Breast epithelium (tissue), 4 donors: ENCODE data around the gene H6PD. TPM values are rescaled to one million over a fixed set of nuclear protein-coding genes. Genes with fewer than 3 reads are reported as not detected.

ENCODE experiments used
- DNase-seq, 2 donors: peaks; one replicate each; pipeline ENCODE4 v3.0.0-alpha.2; 2019; ENCODE audit warnings: low spot score in 2 of 2
- H3K27ac ChIP-seq, 2 donors: fragments of 200-600 bp; sonication (generic) in 1 of 2; one replicate each; pipeline ENCODE4 v1.5.1; 2016 to 2019; ENCODE audit warnings: mild to moderate bottlenecking in 1 of 2
- H3K27me3 ChIP-seq, 2 donors: fragments of 200-600 bp; sonication (generic) in 1 of 2; one replicate each; pipeline versions ENCODE4 v1.5.1 to v1.6.0; 2017 to 2019; ENCODE audit warnings: control low read depth in 1 of 2, mild to moderate bottlenecking in 1 of 2
- H3K36me3 ChIP-seq: fragments of 200-600 bp; one replicate; pipeline ENCODE4 v1.5.1; 2019
- H3K4me1 ChIP-seq, 2 donors: fragments of 200-600 bp; sonication (generic); one replicate each; pipeline ENCODE4 v1.5.1; 2016 to 2019; ENCODE audit warnings: control low read depth in 1 of 2
- H3K4me3 ChIP-seq, 3 donors: fragments of 200-600 bp; sonication (generic); 1 replicate in 2 of 3; 2 replicates in 1 of 3; pipeline ENCODE4 v1.5.1; 2016 to 2019; ENCODE audit warnings: mild to moderate bottlenecking in 3 of 3, moderate library complexity in 2 of 3
- H3K9me3 ChIP-seq, 2 donors: fragments of 200-600 bp; sonication (generic) in 1 of 2; one replicate each; pipeline ENCODE4 v1.5.1; 2016 to 2019; ENCODE audit warnings: control low read depth in 1 of 2
- CTCF ChIP-seq, 3 donors: fragments of 450-650 bp; IDR thresholded peaks; one replicate each; pipeline ENCODE4 v1.5.1; 2016 to 2017; ENCODE audit warnings: antibody characterized with exemption in 3 of 3, mild to moderate bottlenecking in 3 of 3, moderate library complexity in 3 of 3
- POLR2A ChIP-seq: fragments of 450-650 bp; IDR thresholded peaks from one replicate; pipeline ENCODE4 v1.6.1; 2016; ENCODE audit warnings: antibody characterized with exemption, mild to moderate bottlenecking, moderate library complexity
- POLR2AphosphoS5 ChIP-seq, 3 donors: sonication (generic); formaldehyde crosslinking; IDR thresholded peaks; one replicate each; pipeline ENCODE4 v1.6.1; 2017; ENCODE audit warnings: antibody characterized with exemption in 3 of 3
- intact Hi-C: fragments of 100-400 bp; cut with DNase I; formaldehyde crosslinking; loops from one replicate; pipeline ENCODE4 v1.15.1; 2023; ENCODE audit warnings: low total_unique reads
- total RNA-seq, 3 donors: library from RNA; depleted of rRNA; stranded (reverse); fragments of >200 nt; gene quantifications; one replicate each; pipeline ENCODE4 v1.1.0, GENCODE V29; 2016

H6PD gene
- total RNA-seq, 3 donors from 2014 or later, result 46.4 to 77.4 (median 49.5) TPM

DNA sequence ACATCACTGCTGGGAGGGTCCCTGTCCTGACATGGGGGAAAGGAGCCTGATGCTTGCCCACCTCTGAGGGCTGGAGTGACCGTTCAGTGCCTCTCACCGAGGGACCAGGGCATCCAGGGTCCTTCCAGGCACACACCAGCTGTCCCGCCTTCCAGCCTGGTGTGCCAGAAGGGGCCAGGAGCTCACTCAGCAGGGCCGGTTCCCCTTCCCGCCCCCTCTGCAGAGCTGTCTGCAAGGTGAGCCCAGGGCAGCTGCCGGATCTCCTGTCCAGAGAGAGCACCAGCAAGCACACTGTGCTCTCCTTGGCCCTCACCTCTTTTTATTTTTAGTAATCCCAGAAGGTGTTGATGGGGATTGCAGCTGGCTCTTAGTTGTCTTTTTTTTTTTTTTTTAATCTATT is 16.9 kb downstream of the H6PD start:
- Histone ChIP-seq H3K27ac (peak overlapping the region in 1 of 2 donors; percentile 66), H3K9me3 (no peaks in the 10 kb centered on the region), H3K4me1 (peaks cover 0 to 12% of the 10 kb centered on the region in 2 donors), H3K4me3 (no peak overlapping the region), H3K27me3 (no peaks in the 10 kb centered on the region), H3K36me3 (no peaks in the 10 kb centered on the region)
- intact Hi-C loops, result no loop called here
- DNase-seq, result no peak
- TF ChIP-seq POLR2AphosphoS5 (IDR thresholded peaks at IDR 0.05) (no peak), CTCF (IDR thresholded peaks at IDR 0.05) (no peak), POLR2A (no peak)

GRCh38 chr1:9253004-9253403 is 18.4 kb downstream of the H6PD start:
- no peak for DNase-seq
- H3K36me3 ChIP-seq, result no peaks in the 10 kb centered on the region
- peaks cover 0 to 12% of the 10 kb centered on the region in 2 donors for H3K4me1 ChIP-seq
- no peaks in the 10 kb centered on the region for H3K27me3 ChIP-seq
- TF ChIP-seq POLR2AphosphoS5 (IDR thresholded peaks at IDR 0.05) (no peak), POLR2A (no peak), CTCF (IDR thresholded peaks at IDR 0.05) (no peak)
- no peaks in the 10 kb centered on the region for H3K9me3 ChIP-seq
- no peak overlapping the region for H3K27ac ChIP-seq
- H3K4me3 ChIP-seq, result no peak overlapping the region
- intact Hi-C loops, result no loop called here

- no peaks in the 10 kb centered on the region for H3K36me3 ChIP-seq
- intact Hi-C loops, result no loop called here
- no peak overlapping the region for H3K4me3 ChIP-seq
- peaks cover 0 to 12% of the 10 kb centered on the region in 2 donors for H3K4me1 ChIP-seq
- TF ChIP-seq POLR2AphosphoS5 (IDR thresholded peaks at IDR 0.05), result no peak
- no peak for TF ChIP-seq POLR2A
- TF ChIP-seq CTCF (IDR thresholded peaks at IDR 0.05), result no peak
- H3K27me3 ChIP-seq, result no peaks in the 10 kb centered on the region
- H3K27ac ChIP-seq, result no peak overlapping the region
- H3K9me3 ChIP-seq, result no peaks in the 10 kb centered on the region
- no peak for DNase-seq
These were observed 19.0 kb downstream of the H6PD start for GRCh38 chr1:9253453-9254105.

DNA sequence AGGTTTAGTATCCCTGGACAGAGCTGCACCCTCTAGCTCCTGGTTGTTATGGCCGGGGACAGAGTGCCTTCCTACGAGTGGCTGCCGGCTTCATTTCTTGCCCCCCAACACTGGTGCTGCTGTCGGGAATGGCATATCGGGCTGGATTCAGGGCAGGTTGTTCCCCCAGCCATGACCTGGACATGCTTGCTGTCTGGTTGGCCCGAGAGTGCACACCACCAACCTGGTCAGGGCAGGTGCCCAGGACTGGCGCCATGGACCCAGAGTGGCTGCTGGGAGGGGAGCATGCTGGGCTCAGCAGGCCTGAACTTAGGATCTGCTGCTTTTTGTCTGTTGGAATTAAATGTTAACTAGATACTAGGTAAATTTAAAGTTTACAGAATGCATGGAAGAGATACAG is 21.8 kb downstream of the H6PD start:
- no peak for DNase-seq
- no peaks in the 10 kb centered on the region for H3K4me1 ChIP-seq
- TF ChIP-seq POLR2AphosphoS5 (IDR thresholded peaks at IDR 0.05) (no peak), CTCF (IDR thresholded peaks at IDR 0.05) (no peak), POLR2A (no peak)
- no peak overlapping the region for H3K4me3 ChIP-seq
- no peaks in the 10 kb centered on the region for H3K27me3 ChIP-seq
- intact Hi-C loops, result no loop called here
- no peaks in the 10 kb centered on the region for H3K9me3 ChIP-seq
- H3K27ac ChIP-seq, result no peak overlapping the region
- H3K36me3 ChIP-seq, result no peaks in the 10 kb centered on the region

GRCh38 chr1:9257851-9258250 is 23.3 kb downstream of the H6PD start:
- Histone ChIP-seq H3K27me3 (no peaks in the 10 kb centered on the region), H3K4me3 (no peak overlapping the region), H3K9me3 (no peaks in the 10 kb centered on the region), H3K4me1 (no peaks in the 10 kb centered on the region), H3K27ac (no peak overlapping the region), H3K36me3 (no peaks in the 10 kb centered on the region)
- no peak for DNase-seq
- TF ChIP-seq CTCF (IDR thresholded peaks at IDR 0.05) (no peak), POLR2A (no peak), POLR2AphosphoS5 (IDR thresholded peaks at IDR 0.05) (no peak)
- intact Hi-C loops, result no loop called here
